Measurements from ENCODE around the gene EWSR1. TPM values are rescaled to one million over a fixed set of nuclear protein-coding genes. Genes with fewer than 3 reads are reported as not detected.

Gene EWSR1
- total RNA-seq, 4 donors from 2014 or later: 183 to 203 (median 198) TPM

- TF ChIP-seq EP300 (IDR thresholded peaks at IDR 0.05): no peak
- peak in 1 of 3 experiments; percentile 4 for TF ChIP-seq CTCF (IDR thresholded peaks at IDR 0.05)
- no peak for TF ChIP-seq POLR2A (IDR thresholded peaks at IDR 0.05; ENCODE audit: low read depth)
- peak; percentile 75 to 88 for TF ChIP-seq POLR2AphosphoS5 (IDR thresholded peaks at IDR 0.05)
- peaks cover 79 to 93% (median 90%) of the 10 kb centered on the region in 4 donors for H3K4me1 ChIP-seq
Observed at GRCh38 chr22:29310863-29311339, 42.8 kb downstream of the EWSR1 start.

GRCh38 chr22:29311464-29312217 lies 43.6 kb downstream of the EWSR1 start:
- 57% methylated on average over 11 of the region's 50 CpGs for WGBS
- TF ChIP-seq EP300 (IDR thresholded peaks at IDR 0.05): no peak
- no peak for TF ChIP-seq POLR2A (IDR thresholded peaks at IDR 0.05; ENCODE audit: low read depth)
- no peak for TF ChIP-seq CTCF (IDR thresholded peaks at IDR 0.05)
- TF ChIP-seq POLR2AphosphoS5 (IDR thresholded peaks at IDR 0.05): no peak
- H3K9me3 ChIP-seq: no peaks in the 10 kb centered on the region
- no peak for DNase-seq (ENCODE audit: extremely low spot score)
- intact Hi-C loops (cut with DNase I): loop anchor here (2.0 kb wide), 1 partner anchor 31 kb away; no protein-coding TSS in a partner anchor
- peak overlapping the region; percentile 92 to 97 (median 94) for H3K27ac ChIP-seq (replicated peaks in 1 of 4)
- peaks cover 0 to 13% (median 4%) of the 10 kb centered on the region in 4 donors for H3K36me3 ChIP-seq
- peaks cover 0 to 35% (median 10%) of the 10 kb centered on the region in 4 donors for H3K27me3 ChIP-seq
- peak overlapping the region; percentile 40 to 53 (median 42) for H3K4me3 ChIP-seq
- peaks cover 79 to 88% (median 84%) of the 10 kb centered on the region in 4 donors for H3K4me1 ChIP-seq

More at GRCh38 chr22:29310863-29311339, 42.8 kb downstream of the EWSR1 start:
- intact Hi-C loops (cut with DNase I): no loop called here
- DNase-seq (ENCODE audit: extremely low spot score): peak; percentile 99
- H3K4me3 ChIP-seq: peak overlapping the region; percentile 40 to 53 (median 42)
- H3K36me3 ChIP-seq: peaks cover 0 to 13% (median 4%) of the 10 kb centered on the region in 4 donors
- no peaks in the 10 kb centered on the region for H3K9me3 ChIP-seq
- H3K27ac ChIP-seq (replicated peaks in 1 of 4): peak overlapping the region; percentile 92 to 97 (median 94)
- peaks cover 0 to 27% (median 9%) of the 10 kb centered on the region in 4 donors for H3K27me3 ChIP-seq
- 14% methylated on average over 11 of the region's 18 CpGs for WGBS

GRCh38 chr22:29312218-29313125 lies 44.4 kb downstream of the EWSR1 start:
- no peak for DNase-seq (ENCODE audit: extremely low spot score)
- peaks cover 78 to 86% (median 83%) of the 10 kb centered on the region in 4 donors for H3K4me1 ChIP-seq
- peaks cover 0 to 38% (median 10%) of the 10 kb centered on the region in 4 donors for H3K27me3 ChIP-seq
- H3K27ac ChIP-seq (replicated peaks in 1 of 4): peak overlapping the region; percentile 92 to 97 (median 94)
- WGBS: 89% methylated on average over 20 of the region's 25 CpGs
- H3K36me3 ChIP-seq: peaks cover 0 to 13% (median 4%) of the 10 kb centered on the region in 4 donors
- TF ChIP-seq POLR2AphosphoS5 (IDR thresholded peaks at IDR 0.05) (no peak), EP300 (IDR thresholded peaks at IDR 0.05) (no peak), POLR2A (IDR thresholded peaks at IDR 0.05; ENCODE audit: low read depth) (no peak), CTCF (IDR thresholded peaks at IDR 0.05) (no peak)
- no peaks in the 10 kb centered on the region for H3K9me3 ChIP-seq
- no peak overlapping the region for H3K4me3 ChIP-seq
- intact Hi-C loops (cut with DNase I): loop anchor here (2.0 kb wide), 1 partner anchor 30 kb away; no protein-coding TSS in a partner anchor

GRCh38 chr22:29313126-29313575 lies 45.1 kb downstream of the EWSR1 start:
- no peak overlapping the region for H3K27ac ChIP-seq (replicated peaks in 1 of 4)
- H3K4me1 ChIP-seq: peaks cover 71 to 79% (median 76%) of the 10 kb centered on the region in 4 donors
- 38% methylated on average over 4 of the region's 44 CpGs for WGBS
- H3K36me3 ChIP-seq: peaks cover 0 to 13% (median 4%) of the 10 kb centered on the region in 4 donors
- TF ChIP-seq CTCF (IDR thresholded peaks at IDR 0.05) (peak; percentile 55 to 79 (median 63)), POLR2A (IDR thresholded peaks at IDR 0.05; ENCODE audit: low read depth) (no peak), POLR2AphosphoS5 (IDR thresholded peaks at IDR 0.05) (peak; percentile 38 to 55)
- intact Hi-C loops (cut with DNase I): loop anchor here (2.0 kb wide), 1 partner anchor 30 kb away; no protein-coding TSS in a partner anchor
- no peak for DNase-seq (ENCODE audit: extremely low spot score)
- H3K9me3 ChIP-seq: no peaks in the 10 kb centered on the region
- H3K27me3 ChIP-seq: peaks cover 0 to 38% (median 10%) of the 10 kb centered on the region in 4 donors
- H3K4me3 ChIP-seq: peak overlapping the region in 2 of 4 donors; percentile 7 to 21
